Endothelial cell of umbilical vein (primary cell): ENCODE data around the gene LMNB1. TPM values are rescaled to one million over a fixed set of nuclear protein-coding genes. Genes with fewer than 3 reads are reported as not detected.

ENCODE experiments used
- BruUV-seq: library from RNA; stranded (reverse); fragments of 400-500 nt; replicated peaks from 2 replicates; lab custom pipeline; 2021; lab: Mats Ljungman, UMichigan
- CTCF ChIA-PET: fragments of 300-600, 350-600 bp; sonication (Branson Sonifier 250); formaldehyde crosslinking; loops from one replicate; lab custom pipeline; 2021; ENCODE audit warnings: antibody characterized with exemption, inconsistent platforms; lab: Charles Lee
- POLR2A ChIA-PET: fragments of 300-600, 350-600 bp; sonication (Branson Sonifier 250); formaldehyde crosslinking; loops from one replicate; lab custom pipeline; 2021; ENCODE audit warnings: antibody characterized with exemption, inconsistent platforms; lab: Charles Lee
- DNase-seq: peaks from one replicate; pipeline ENCODE4 v3.0.0-alpha.2; 2011; ENCODE audit warnings: low read depth, low spot score
- FAIRE-seq: peaks from 2 replicates; lab custom pipeline; 2011; peaks lifted over from hg19 to GRCh38; lab: Jason Lieb, UNC
- H2AFZ ChIP-seq: 2 replicates; pipeline ENCODE4 v1.6.0; 2012; ENCODE audit warnings: low read depth, low read length, control low read depth, inconsistent platforms
- H3K27ac ChIP-seq: 2 replicates; pipeline ENCODE4 v1.5.1; 2011; ENCODE audit warnings: low read depth, mild to moderate bottlenecking, control low read depth, low read length, moderate library complexity; ENCODE audit not compliant: insufficient read depth
- H3K27me3 ChIP-seq, 2 experiments: 2 replicates each; pipeline versions ENCODE4 v1.6.0 to v1.6.1; 2011; ENCODE audit warnings: low read length in 2 of 2, mixed read lengths in 1 of 2; ENCODE audit not compliant: control insufficient read depth in 2 of 2, insufficient read depth in 2 of 2
- H3K36me3 ChIP-seq, 2 experiments: 2 replicates in 1 of 2; 3 replicates in 1 of 2; pipeline ENCODE4 v1.5.1; 2011; ENCODE audit warnings: low read length in 2 of 2, mild to moderate bottlenecking in 1 of 2, moderate library complexity in 1 of 2; ENCODE audit not compliant: control insufficient read depth in 2 of 2, insufficient read depth in 2 of 2; ENCODE audit errors: extremely low read depth in 1 of 2
- H3K4me1 ChIP-seq: 3 replicates; pipeline ENCODE4 v1.5.1; 2011; ENCODE audit warnings: mild to moderate bottlenecking, low read length; ENCODE audit not compliant: control insufficient read depth, insufficient read depth; ENCODE audit errors: extremely low read depth
- H3K4me2 ChIP-seq: 2 replicates; pipeline ENCODE4 v1.6.1; 2011; ENCODE audit warnings: low read length, control low read depth, mixed read lengths; ENCODE audit not compliant: insufficient read depth
- H3K4me3 ChIP-seq, 3 experiments: fragments of 200-600 bp in 1 of 3; sonication (generic), shearing (Covaris generic) in 1 of 3; replicated peaks in 1 of 3; 2 replicates each; pipeline ENCODE4 v1.5.1; 2011 to 2016; ENCODE audit warnings: control low read depth in 3 of 3, low read length in 3 of 3, mild to moderate bottlenecking in 2 of 3, inconsistent platforms in 1 of 3, low read depth in 1 of 3, moderate library complexity in 1 of 3; ENCODE audit not compliant: insufficient read depth in 1 of 3
- H3K79me2 ChIP-seq: 2 replicates; pipeline ENCODE4 v1.6.0; 2012; ENCODE audit warnings: low read length, inconsistent platforms; ENCODE audit not compliant: control insufficient read depth, insufficient read depth
- H3K9ac ChIP-seq: replicated peaks from 2 replicates; pipeline ENCODE3; 2011; ENCODE audit warnings: low read length, control low read depth; ENCODE audit not compliant: insufficient read depth; ENCODE audit errors: extremely low read depth
- H3K9me1 ChIP-seq: replicated peaks from 3 replicates; pipeline ENCODE4 v1.6.0; 2011; ENCODE audit warnings: mild to moderate bottlenecking, low read length; ENCODE audit not compliant: control insufficient read depth, insufficient read depth; ENCODE audit errors: extremely low read depth
- H3K9me3 ChIP-seq: replicated peaks from 2 replicates; pipeline ENCODE4 v1.5.1; 2012; ENCODE audit warnings: low read length, inconsistent platforms; ENCODE audit not compliant: control insufficient read depth, insufficient read depth
- H4K20me1 ChIP-seq: replicated peaks from 2 replicates; pipeline ENCODE3; 2011; ENCODE audit warnings: mild to moderate bottlenecking, low read length; ENCODE audit not compliant: control insufficient read depth, insufficient read depth; ENCODE audit errors: extremely low read depth
- EZH2 ChIP-seq: IDR thresholded peaks from 2 replicates; pipeline ENCODE4 v1.6.1; 2012; ENCODE audit warnings: borderline replicate concordance, low read depth, mild to moderate bottlenecking, moderate library complexity, low read length, inconsistent platforms; ENCODE audit not compliant: severe bottlenecking
- JUN ChIP-seq: IDR thresholded peaks from 2 replicates; pipeline ENCODE4 v1.6.1; 2011; ENCODE audit warnings: borderline replicate concordance, low read depth; ENCODE audit not compliant: insufficient read length, insufficient read depth
- MYC ChIP-seq: IDR thresholded peaks from one replicate; pipeline ENCODE4 v1.6.1; 2011; ENCODE audit warnings: mild to moderate bottlenecking, low read depth, low read length
- POLR2AphosphoS5 ChIP-seq: IDR thresholded peaks from 2 replicates; pipeline ENCODE4 v1.6.1; 2012; ENCODE audit warnings: low read depth, mild to moderate bottlenecking, control low read depth, low read length, moderate library complexity; ENCODE audit not compliant: insufficient read depth
- dilution Hi-C: fragments of 300-500 bp; cut with MboI; formaldehyde crosslinking; loops from one replicate; pipeline ENCODE4 v1.15.0; 2019; ENCODE audit warnings: low sequenced_read_pairs; ENCODE audit not compliant: extremely low pct_ligation_motif_present
- intact Hi-C: fragments of 100-400 bp; cut with micrococcal nuclease; formaldehyde crosslinking; loops from one replicate; pipeline ENCODE4 v1.10.0; 2022
- polyA plus RNA-seq, 4 experiments: library from polyadenylated mRNA; depleted of rRNA in 3 of 4; stranded (reverse) in 3 of 4; unstranded in 1 of 4; fragments of >200 nt; gene quantifications; 2 replicates each; pipeline versions ENCODE4 v1.2.1 to v1.2.3, GENCODE V29; 2011 to 2012; ENCODE audit warnings: missing spikeins in 1 of 4
- total RNA-seq: library from RNA; stranded (reverse); gene quantifications from 2 replicates; pipeline ENCODE4 v1.2.3, GENCODE V29; 2021
- TF ChIP-seq, protein P1 (sequence below): IDR thresholded peaks from 2 replicates; pipeline ENCODE4 v1.6.1; 2011; ENCODE audit not compliant: insufficient read depth, insufficient read length
- TF ChIP-seq, protein P2 (sequence below), 2 donors: IDR thresholded peaks; 1 replicate in 1 of 2; 2 replicates in 1 of 2; pipeline ENCODE4 v1.5.1; 2011; ENCODE audit warnings: low read length in 2 of 2, mild to moderate bottlenecking in 2 of 2, moderate library complexity in 2 of 2, control low read depth in 1 of 2, inconsistent platforms in 1 of 2, low read depth in 1 of 2; ENCODE audit not compliant: insufficient read depth in 1 of 2; ENCODE audit errors: extremely low read depth in 1 of 2

Gene LMNB1
- total and polyA plus RNA-seq, 2 donors (not counting 3 experiments of a cell fraction or from before 2014, with no cell fraction given) = 45.2 to 144 TPM

DNA sequence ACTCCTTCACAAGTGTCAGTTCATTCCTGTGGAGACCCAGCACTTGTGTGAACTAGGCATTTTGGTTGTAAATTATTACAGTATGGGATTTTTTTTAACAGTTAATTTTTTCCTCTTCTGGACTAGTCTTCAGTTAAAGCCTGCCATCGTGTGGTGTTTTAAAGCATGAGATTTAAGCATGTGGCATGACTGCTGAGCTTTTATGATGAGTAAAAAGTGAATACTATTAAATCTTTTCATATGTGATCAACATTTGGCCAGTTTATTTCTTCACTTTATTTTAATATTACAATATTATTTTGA, 25.0 kb downstream of the LMNB1 start:
- peaks cover 5% of the 10 kb centered on the region for H4K20me1 ChIP-seq
- no peaks in the 10 kb centered on the region for H3K9me1 ChIP-seq
- dilution Hi-C loops = no loop called here
- H3K27ac ChIP-seq = no peak overlapping the region
- H3K4me3 ChIP-seq = no peak overlapping the region
- peaks cover 6% of the 10 kb centered on the region for H3K4me1 ChIP-seq
- peaks cover 88% of the 10 kb centered on the region for H3K79me2 ChIP-seq
- no peaks in the 10 kb centered on the region for H3K9me3 ChIP-seq
- H3K4me2 ChIP-seq = no peak overlapping the region
- H3K9ac ChIP-seq = no peak overlapping the region
- H2AFZ ChIP-seq = no peak overlapping the region
- ChIA-PET CTCF (interaction anchor here (0.6 to 3.1 kb wide), 23 partner anchors 8 to 691 kb away, joined by 3 to 108 read pairs (median 5); partner anchors contain the start of genes ALDH7A1, LMNB1 and PHAX), POLR2A (no interaction called here)
- FAIRE-seq (no peak), DNase-seq (peak; percentile 46)
- peaks cover 0 to 6% of the 10 kb centered on the region in 2 experiments for H3K36me3 ChIP-seq
- intact Hi-C loops = loop anchor here (1.0 kb wide), 1 partner anchor 126 kb away; no protein-coding TSS in a partner anchor
- no TSS peak for BruUV-seq
- no peaks in the 10 kb centered on the region for H3K27me3 ChIP-seq
- TF ChIP-seq JUN (no peak), POLR2AphosphoS5 (no peak), MYC (no peak), EZH2 (no peak)
- TF ChIP-seq, protein P1, sequence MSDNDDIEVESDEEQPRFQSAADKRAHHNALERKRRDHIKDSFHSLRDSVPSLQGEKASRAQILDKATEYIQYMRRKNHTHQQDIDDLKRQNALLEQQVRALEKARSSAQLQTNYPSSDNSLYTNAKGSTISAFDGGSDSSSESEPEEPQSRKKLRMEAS = no peak
- TF ChIP-seq, protein P2, sequence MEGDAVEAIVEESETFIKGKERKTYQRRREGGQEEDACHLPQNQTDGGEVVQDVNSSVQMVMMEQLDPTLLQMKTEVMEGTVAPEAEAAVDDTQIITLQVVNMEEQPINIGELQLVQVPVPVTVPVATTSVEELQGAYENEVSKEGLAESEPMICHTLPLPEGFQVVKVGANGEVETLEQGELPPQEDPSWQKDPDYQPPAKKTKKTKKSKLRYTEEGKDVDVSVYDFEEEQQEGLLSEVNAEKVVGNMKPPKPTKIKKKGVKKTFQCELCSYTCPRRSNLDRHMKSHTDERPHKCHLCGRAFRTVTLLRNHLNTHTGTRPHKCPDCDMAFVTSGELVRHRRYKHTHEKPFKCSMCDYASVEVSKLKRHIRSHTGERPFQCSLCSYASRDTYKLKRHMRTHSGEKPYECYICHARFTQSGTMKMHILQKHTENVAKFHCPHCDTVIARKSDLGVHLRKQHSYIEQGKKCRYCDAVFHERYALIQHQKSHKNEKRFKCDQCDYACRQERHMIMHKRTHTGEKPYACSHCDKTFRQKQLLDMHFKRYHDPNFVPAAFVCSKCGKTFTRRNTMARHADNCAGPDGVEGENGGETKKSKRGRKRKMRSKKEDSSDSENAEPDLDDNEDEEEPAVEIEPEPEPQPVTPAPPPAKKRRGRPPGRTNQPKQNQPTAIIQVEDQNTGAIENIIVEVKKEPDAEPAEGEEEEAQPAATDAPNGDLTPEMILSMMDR (IDR thresholded peaks at IDR 0.05; ENCODE audit: extremely low read depth in 1 of 2, insufficient read depth in 1 of 2, low read depth in 1 of 2, low read length in 2 of 2) = no peak
